SK-N-SH (cell line): ENCODE measurements around the gene NLRP11. TPM values are rescaled to one million over a fixed set of nuclear protein-coding genes. Genes with fewer than 3 reads are reported as not detected.

Experiments
- CTCF ChIA-PET: fragments of 300-600, 350-600 bp; formaldehyde crosslinking; extraction: SDS; loops from one replicate; lab custom pipeline; 2021; lab: Yijun Ruan, JAX
- POLR2A ChIA-PET: fragments of 350-600 bp; sonication (Branson Sonifier 250); formaldehyde crosslinking; extraction: SDS; loops from one replicate; lab custom pipeline; 2020; ENCODE audit warnings: antibody characterized with exemption, inconsistent platforms; lab: Yijun Ruan, JAX
- DNase-seq: peaks from one replicate; pipeline ENCODE4 v3.0.0; 2012
- H2AFZ ChIP-seq: fragments of 200-600 bp; sonication (generic); 2 replicates; pipeline ENCODE4 v1.8.1; 2016; ENCODE audit warnings: antibody characterized with exemption, mild to moderate bottlenecking, low read depth
- H3F3A ChIP-seq: fragments of 200-600 bp; sonication (generic); replicated peaks from 2 replicates; pipeline ENCODE3; 2016; ENCODE audit warnings: antibody characterized with exemption, mild to moderate bottlenecking; ENCODE audit not compliant: insufficient read depth
- H3K27ac ChIP-seq, 2 experiments: fragments of 200-500 bp in 1 of 2; fragments of 200-600 bp in 1 of 2; sonication (Bioruptor generic) in 1 of 2; sonication (generic), shearing (Covaris generic) in 1 of 2; 2 replicates each; pipeline versions ENCODE4 v1.5.1 to v1.6.1; 2014 to 2016; ENCODE audit warnings: low read depth in 2 of 2, inconsistent platforms in 1 of 2, low read length in 1 of 2, mild to moderate bottlenecking in 1 of 2, mixed read lengths in 1 of 2
- H3K27me3 ChIP-seq: fragments of 200-600 bp; sonication (generic), shearing (Covaris generic); 2 replicates; pipeline ENCODE4 v1.6.1; 2016; ENCODE audit warnings: mixed run types; ENCODE audit not compliant: insufficient read depth
- H3K36me3 ChIP-seq, 2 experiments: fragments of 200-500 bp in 1 of 2; fragments of 200-600 bp in 1 of 2; sonication (Bioruptor generic) in 1 of 2; sonication (generic) in 1 of 2; replicated peaks in 1 of 2; 2 replicates each; pipeline versions ENCODE3 to v1.5.1; 2014 to 2016; ENCODE audit warnings: low read length in 1 of 2, mild to moderate bottlenecking in 1 of 2; ENCODE audit not compliant: insufficient read depth in 2 of 2, control insufficient read depth in 1 of 2
- H3K4me1 ChIP-seq, 2 experiments: fragments of 200-500 bp in 1 of 2; fragments of 200-600 bp in 1 of 2; sonication (Bioruptor generic) in 1 of 2; sonication (generic), shearing (Covaris generic) in 1 of 2; 2 replicates each; pipeline versions ENCODE4 v1.5.1 to v1.6.1; 2014 to 2016; ENCODE audit warnings: low read depth in 1 of 2, low read length in 1 of 2, mixed run types in 1 of 2; ENCODE audit not compliant: insufficient read depth in 2 of 2, control insufficient read depth in 1 of 2
- H3K4me2 ChIP-seq: fragments of 200-600 bp; sonication (generic), shearing (Covaris generic); 2 replicates; pipeline ENCODE4 v1.6.1; 2017; ENCODE audit warnings: mixed run types
- H3K4me3 ChIP-seq, 2 experiments: fragments of 200-500 bp in 1 of 2; fragments of 200-600 bp in 1 of 2; sonication (Bioruptor generic) in 1 of 2; sonication (generic), shearing (Covaris generic) in 1 of 2; 2 replicates each; pipeline versions ENCODE4 v1.5.1 to v1.8.1; 2014 to 2016; ENCODE audit warnings: low read depth in 2 of 2, inconsistent platforms in 1 of 2, low read length in 1 of 2, mild to moderate bottlenecking in 1 of 2, mixed read lengths in 1 of 2, moderate library complexity in 1 of 2
- H3K79me2 ChIP-seq: fragments of 200-600 bp; sonication (generic); 2 replicates; pipeline ENCODE4 v1.8.1; 2017; ENCODE audit warnings: mild to moderate bottlenecking; ENCODE audit not compliant: insufficient read depth
- H3K9ac ChIP-seq: fragments of 200-600 bp; sonication (generic); 2 replicates; pipeline ENCODE4 v1.6.1; 2017; ENCODE audit warnings: mixed run types
- H3K9me2 ChIP-seq: fragments of 200-600 bp; sonication (generic); 2 replicates; pipeline ENCODE4 v1.6.1; 2017; ENCODE audit warnings: mixed run types
- H3K9me3 ChIP-seq: fragments of 200-600 bp; sonication (generic); 2 replicates; pipeline ENCODE4 v1.6.1; 2017; ENCODE audit warnings: mixed run types, mild to moderate bottlenecking, moderate library complexity
- H4K20me1 ChIP-seq: fragments of 200-600 bp; sonication (generic); 2 replicates; pipeline ENCODE4 v1.6.1; 2017; ENCODE audit warnings: mild to moderate bottlenecking, mixed run types; ENCODE audit not compliant: insufficient read depth
- CHD2 ChIP-seq: fragments of 150-350 bp; IDR thresholded peaks from 2 replicates; pipeline ENCODE4 v1.6.1; 2018; ENCODE audit warnings: low read length; ENCODE audit not compliant: partially characterized antibody
- ELF1 ChIP-seq: IDR thresholded peaks from 2 replicates; pipeline ENCODE4 v1.4.0; 2012
- FOXJ3 ChIP-seq: sonication (generic); formaldehyde crosslinking; IDR thresholded peaks from 2 replicates; pipeline ENCODE4 v1.5.1; 2020; ENCODE audit warnings: mild to moderate bottlenecking, missing genetic modification reagents
- FOXM1 ChIP-seq: IDR thresholded peaks from 2 replicates; pipeline ENCODE4 v1.4.0; 2012; ENCODE audit warnings: low read depth, mild to moderate bottlenecking
- GABPA ChIP-seq: IDR thresholded peaks from 2 replicates; pipeline ENCODE4 v1.4.0; 2012; ENCODE audit warnings: low read depth, mild to moderate bottlenecking
- MXI1 ChIP-seq: IDR thresholded peaks from 2 replicates; pipeline ENCODE4 v1.6.1; 2012; ENCODE audit warnings: mild to moderate bottlenecking, low read depth, low read length, improper control_type of control experiment
- NFIC ChIP-seq: IDR thresholded peaks from 2 replicates; pipeline ENCODE4 v1.4.0; 2012; ENCODE audit warnings: borderline replicate concordance
- POLR2AphosphoS5 ChIP-seq: IDR thresholded peaks from 2 replicates; pipeline ENCODE4 v1.6.1; 2012; ENCODE audit warnings: low read depth, low read length
- RXRA ChIP-seq: IDR thresholded peaks from 2 replicates; pipeline ENCODE4 v1.4.0; 2012; ENCODE audit warnings: low read depth, mild to moderate bottlenecking, borderline replicate concordance
- SIN3A ChIP-seq: IDR thresholded peaks from 2 replicates; pipeline ENCODE4 v1.6.1; 2012; ENCODE audit warnings: low read depth, mild to moderate bottlenecking, low read length, moderate library complexity, borderline replicate concordance
- TAF1 ChIP-seq: IDR thresholded peaks from 2 replicates; pipeline ENCODE4 v1.6.1; 2012; ENCODE audit warnings: low read depth, mild to moderate bottlenecking, low read length, moderate library complexity, borderline replicate concordance
- TCF12 ChIP-seq: IDR thresholded peaks from 2 replicates; pipeline ENCODE4 v1.4.0; 2012
- TEAD4 ChIP-seq: IDR thresholded peaks from 2 replicates; pipeline ENCODE4 v1.4.0; 2012; ENCODE audit warnings: mild to moderate bottlenecking, borderline replicate concordance; ENCODE audit not compliant: insufficient read depth
- WGBS: methylation state at CpG from one replicate; pipeline ENCODE4 v1.1.6; 2017; ENCODE audit warnings: low lambda C conversion rate; 5-methylcytosine and 5-hydroxymethylcytosine counted together
- polyA plus RNA-seq, 3 experiments: library from polyadenylated mRNA; depleted of rRNA; stranded (reverse); fragments of >200 nt; gene quantifications; 2 replicates each; pipeline ENCODE4 v1.2.3, GENCODE V29; 2012
- TF ChIP-seq, protein P1 (sequence below): fragments of 150-350 bp; IDR thresholded peaks from 2 replicates; pipeline ENCODE4 v1.6.1; 2017; ENCODE audit warnings: antibody characterized with exemption, low read length, low read depth, borderline replicate concordance
- TF ChIP-seq, protein P2 (sequence below): fragments of 200-600 bp; sonication (generic); IDR thresholded peaks from 2 replicates; pipeline ENCODE4 v1.6.1; 2017; ENCODE audit warnings: antibody characterized with exemption, mild to moderate bottlenecking, moderate library complexity
- TF ChIP-seq, protein P3 (sequence below): IDR thresholded peaks from 2 replicates; pipeline ENCODE4; 2012
- TF ChIP-seq, protein P4 (sequence below): fragments of 150-350 bp; IDR thresholded peaks from 2 replicates; pipeline ENCODE4 v1.6.1; 2016; ENCODE audit warnings: mild to moderate bottlenecking, low read depth, low read length

Gene NLRP11
- polyA plus RNA-seq, 1 of the 3 experiments (the other 2 are of a cell fraction) = 0.02 TPM

DNA sequence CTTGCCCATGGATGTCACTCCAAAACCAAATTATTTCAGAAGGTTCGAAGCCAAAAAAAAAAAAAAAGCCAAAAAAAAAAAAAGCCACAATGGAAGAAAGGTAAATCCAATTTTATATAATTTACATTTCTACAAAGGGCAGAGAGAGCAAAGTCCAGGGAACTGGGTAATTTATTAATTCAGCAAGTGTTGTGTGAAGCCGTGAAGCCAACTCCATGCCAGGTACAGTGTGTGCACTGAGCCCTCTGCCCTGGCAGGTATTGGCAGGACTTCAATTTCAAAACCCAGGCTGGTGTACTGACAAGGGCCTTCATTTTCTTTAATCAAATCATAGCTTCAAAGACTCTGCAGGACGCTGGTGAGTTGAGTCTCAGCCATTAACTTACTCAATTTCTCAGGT, 78.4 kb downstream of the NLRP11 start:
- 2% methylated on average over 3 of the region's 3 CpGs for WGBS
- TF ChIP-seq RXRA (no peak), ELF1 (no peak), NFIC (no peak), MXI1 (no peak), TCF12 (no peak), TEAD4 (no peak), FOXM1 (no peak), GABPA (no peak), SIN3A (no peak), POLR2AphosphoS5 (no peak), CHD2 (no peak), TAF1 (no peak), FOXJ3 (CRISPR knock-in tag) (no peak)
- TF ChIP-seq, protein P1, sequence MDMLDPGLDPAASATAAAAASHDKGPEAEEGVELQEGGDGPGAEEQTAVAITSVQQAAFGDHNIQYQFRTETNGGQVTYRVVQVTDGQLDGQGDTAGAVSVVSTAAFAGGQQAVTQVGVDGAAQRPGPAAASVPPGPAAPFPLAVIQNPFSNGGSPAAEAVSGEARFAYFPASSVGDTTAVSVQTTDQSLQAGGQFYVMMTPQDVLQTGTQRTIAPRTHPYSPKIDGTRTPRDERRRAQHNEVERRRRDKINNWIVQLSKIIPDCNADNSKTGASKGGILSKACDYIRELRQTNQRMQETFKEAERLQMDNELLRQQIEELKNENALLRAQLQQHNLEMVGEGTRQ = no peak
- TF ChIP-seq, protein P2, sequence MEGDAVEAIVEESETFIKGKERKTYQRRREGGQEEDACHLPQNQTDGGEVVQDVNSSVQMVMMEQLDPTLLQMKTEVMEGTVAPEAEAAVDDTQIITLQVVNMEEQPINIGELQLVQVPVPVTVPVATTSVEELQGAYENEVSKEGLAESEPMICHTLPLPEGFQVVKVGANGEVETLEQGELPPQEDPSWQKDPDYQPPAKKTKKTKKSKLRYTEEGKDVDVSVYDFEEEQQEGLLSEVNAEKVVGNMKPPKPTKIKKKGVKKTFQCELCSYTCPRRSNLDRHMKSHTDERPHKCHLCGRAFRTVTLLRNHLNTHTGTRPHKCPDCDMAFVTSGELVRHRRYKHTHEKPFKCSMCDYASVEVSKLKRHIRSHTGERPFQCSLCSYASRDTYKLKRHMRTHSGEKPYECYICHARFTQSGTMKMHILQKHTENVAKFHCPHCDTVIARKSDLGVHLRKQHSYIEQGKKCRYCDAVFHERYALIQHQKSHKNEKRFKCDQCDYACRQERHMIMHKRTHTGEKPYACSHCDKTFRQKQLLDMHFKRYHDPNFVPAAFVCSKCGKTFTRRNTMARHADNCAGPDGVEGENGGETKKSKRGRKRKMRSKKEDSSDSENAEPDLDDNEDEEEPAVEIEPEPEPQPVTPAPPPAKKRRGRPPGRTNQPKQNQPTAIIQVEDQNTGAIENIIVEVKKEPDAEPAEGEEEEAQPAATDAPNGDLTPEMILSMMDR = no peak
- TF ChIP-seq, protein P3, sequence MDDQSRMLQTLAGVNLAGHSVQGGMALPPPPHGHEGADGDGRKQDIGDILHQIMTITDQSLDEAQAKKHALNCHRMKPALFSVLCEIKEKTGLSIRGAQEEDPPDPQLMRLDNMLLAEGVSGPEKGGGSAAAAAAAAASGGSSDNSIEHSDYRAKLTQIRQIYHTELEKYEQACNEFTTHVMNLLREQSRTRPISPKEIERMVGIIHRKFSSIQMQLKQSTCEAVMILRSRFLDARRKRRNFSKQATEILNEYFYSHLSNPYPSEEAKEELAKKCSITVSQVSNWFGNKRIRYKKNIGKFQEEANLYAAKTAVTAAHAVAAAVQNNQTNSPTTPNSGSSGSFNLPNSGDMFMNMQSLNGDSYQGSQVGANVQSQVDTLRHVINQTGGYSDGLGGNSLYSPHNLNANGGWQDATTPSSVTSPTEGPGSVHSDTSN = no peak
- TF ChIP-seq, protein P4, sequence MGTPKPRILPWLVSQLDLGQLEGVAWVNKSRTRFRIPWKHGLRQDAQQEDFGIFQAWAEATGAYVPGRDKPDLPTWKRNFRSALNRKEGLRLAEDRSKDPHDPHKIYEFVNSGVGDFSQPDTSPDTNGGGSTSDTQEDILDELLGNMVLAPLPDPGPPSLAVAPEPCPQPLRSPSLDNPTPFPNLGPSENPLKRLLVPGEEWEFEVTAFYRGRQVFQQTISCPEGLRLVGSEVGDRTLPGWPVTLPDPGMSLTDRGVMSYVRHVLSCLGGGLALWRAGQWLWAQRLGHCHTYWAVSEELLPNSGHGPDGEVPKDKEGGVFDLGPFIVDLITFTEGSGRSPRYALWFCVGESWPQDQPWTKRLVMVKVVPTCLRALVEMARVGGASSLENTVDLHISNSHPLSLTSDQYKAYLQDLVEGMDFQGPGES = no peak
- TF ChIP-seq, all 33 proteins: peak for 0
- Histone ChIP-seq H4K20me1 (no peaks in the 10 kb centered on the region), H3K79me2 (no peaks in the 10 kb centered on the region; the same call in 1 of the 2 replicates), H3K9me2 (no peaks in the 10 kb centered on the region), H3K9me3 (no peaks in the 10 kb centered on the region), H2AFZ (no peak overlapping the region), H3K4me3 (no peak overlapping the region), H3K27ac (no peak overlapping the region), H3F3A (no peaks in the 10 kb centered on the region), H3K4me2 (no peak overlapping the region), H3K9ac (no peak overlapping the region), H3K4me1 (no peaks in the 10 kb centered on the region), H3K36me3 (no peaks in the 10 kb centered on the region), H3K27me3 (peaks cover 64% of the 10 kb centered on the region; the same call in 1 of the 2 replicates)
- CTCF ChIA-PET = no interaction called here
- no peak for DNase-seq
- POLR2A ChIA-PET = no interaction called here
